HepG2 (cell line): ENCODE data around the gene SRRM1. TPM values are rescaled to one million over a fixed set of nuclear protein-coding genes. Genes with fewer than 3 reads are reported as not detected.
A peak's percentile ranks its signal among the peaks of the same experiment; 100 is the strongest.

Source experiments
- ATAC-seq: fragments of 200-7000 bp; cut with Tn5 transposase; 3 replicates; pipeline ENCODE4 v1.9.1; 2020; ENCODE audit warnings: mild to moderate bottlenecking, moderate library complexity
- BruUV-seq: library from RNA; stranded (reverse); fragments of 400-500 nt; replicated peaks from 2 replicates; lab custom pipeline; 2021; lab: Mats Ljungman, UMichigan
- CTCF ChIA-PET: fragments of 300-600 bp; formaldehyde crosslinking; extraction: SDS; loops from one replicate; lab custom pipeline; 2021; ENCODE audit warnings: low total read pairs, inconsistent platforms, low intra/inter-chr PET ratio; lab: Yijun Ruan, JAX
- POLR2A ChIA-PET: fragments of 350-600 bp; sonication (Branson Sonifier 250); formaldehyde crosslinking; loops from one replicate; lab custom pipeline; 2020; ENCODE audit warnings: antibody characterized with exemption, inconsistent platforms; lab: Yijun Ruan, JAX
- DNase-seq: peaks from one replicate; pipeline ENCODE4 v3.0.0-alpha.2; 2015; ENCODE audit warnings: low spot score
- FAIRE-seq: peaks from 3 replicates; lab custom pipeline; 2011; peaks lifted over from hg19 to GRCh38; lab: Jason Lieb, UNC
- H2AFZ ChIP-seq: one replicate; pipeline ENCODE4 v1.6.1; 2011; ENCODE audit warnings: low read length, inconsistent platforms
- H3K27ac ChIP-seq: fragments of 300-600 bp; 3 replicates; pipeline ENCODE4 v1.8.0; 2011; ENCODE audit warnings: mixed run types, mild to moderate bottlenecking, mixed read lengths, low read length, inconsistent platforms; ENCODE audit not compliant: insufficient read depth; ENCODE audit errors: extremely low read length
- H3K27me3 ChIP-seq, 2 experiments: fragments of 200-600 bp in 1 of 2; 2 replicates in 1 of 2; 3 replicates in 1 of 2; pipeline versions ENCODE4 v1.6.0 to v1.8.0; 2011; ENCODE audit warnings: low read length in 2 of 2, mild to moderate bottlenecking in 2 of 2, moderate library complexity in 2 of 2, inconsistent platforms in 1 of 2; ENCODE audit not compliant: insufficient read depth in 2 of 2, control insufficient read depth in 1 of 2
- H3K36me3 ChIP-seq, 2 experiments: fragments of 200-600 bp in 1 of 2; replicated peaks in 1 of 2; 2 replicates in 1 of 2; 3 replicates in 1 of 2; pipeline versions ENCODE4 v1.5.1 to v1.8.0; 2011; ENCODE audit warnings: low read length in 2 of 2, inconsistent platforms in 1 of 2; ENCODE audit not compliant: insufficient read depth in 2 of 2, control insufficient read depth in 1 of 2
- H3K4me1 ChIP-seq: 2 replicates; pipeline ENCODE4 v1.5.1; 2012; ENCODE audit warnings: low read length, inconsistent platforms; ENCODE audit not compliant: insufficient read depth
- H3K4me2 ChIP-seq: 2 replicates; pipeline ENCODE4 v1.6.0; 2011; ENCODE audit warnings: low read depth, low read length, inconsistent platforms
- H3K4me3 ChIP-seq, 3 experiments: fragments of 200-600 bp in 1 of 3; sonication (generic), shearing (Covaris generic) in 1 of 3; replicated peaks in 1 of 3; 2 replicates each; pipeline ENCODE4 v1.5.1; 2011 to 2016; ENCODE audit warnings: low read length in 3 of 3, inconsistent platforms in 2 of 3, low read depth in 2 of 3, mild to moderate bottlenecking in 2 of 3, control low read depth in 1 of 3, mixed read lengths in 1 of 3; ENCODE audit not compliant: insufficient read depth in 1 of 3
- H3K79me2 ChIP-seq: one replicate; pipeline ENCODE4 v1.6.1; 2011; ENCODE audit warnings: low read length, inconsistent platforms; ENCODE audit not compliant: insufficient read depth
- H3K9ac ChIP-seq: 2 replicates; pipeline ENCODE4 v1.6.0; 2011; ENCODE audit warnings: mild to moderate bottlenecking, low read depth, low read length, inconsistent platforms; ENCODE audit not compliant: insufficient read depth
- H3K9me3 ChIP-seq: 2 replicates; pipeline ENCODE4 v1.5.1; 2012; ENCODE audit warnings: mild to moderate bottlenecking, low read length
- H4K20me1 ChIP-seq: 2 replicates; pipeline ENCODE4 v1.6.0; 2011; ENCODE audit warnings: inconsistent platforms, mild to moderate bottlenecking, low read length, moderate library complexity; ENCODE audit not compliant: insufficient read depth
- ARHGAP35 ChIP-seq: sonication (generic); formaldehyde crosslinking; IDR thresholded peaks from 2 replicates; pipeline ENCODE4 v1.9.0; 2022; ENCODE audit warnings: mild to moderate bottlenecking, inconsistent platforms, moderate library complexity, missing genetic modification reagents, borderline replicate concordance
- CREB1 ChIP-seq, 2 experiments: fragments of 450-650 bp in 1 of 2; IDR thresholded peaks; 2 replicates each; pipeline ENCODE4 v1.6.1; 2016 to 2017; ENCODE audit warnings: control low read depth in 1 of 2, mild to moderate bottlenecking in 1 of 2, missing compliant biosample characterization in 1 of 2, missing genetic modification characterization in 1 of 2
- EZH2 ChIP-seq: conservative IDR thresholded peaks from 2 replicates; pipeline ENCODE4 v1.6.1; 2012; ENCODE audit warnings: mild to moderate bottlenecking, low read depth, low read length, moderate library complexity
- HMG20A ChIP-seq: IDR thresholded peaks from 2 replicates; pipeline ENCODE4 v1.6.1; 2016; ENCODE audit warnings: borderline replicate concordance
- HMGA1 ChIP-seq: sonication (generic); formaldehyde crosslinking; conservative IDR thresholded peaks from 2 replicates; pipeline ENCODE4 v1.4.0; 2020; ENCODE audit warnings: missing genetic modification reagents
- HNRNPK ChIP-seq: fragments of 200-400 bp; formaldehyde crosslinking; IDR thresholded peaks from 2 replicates; pipeline ENCODE4 v1.6.1; 2018; ENCODE audit warnings: low read length, low read depth, moderate library complexity, mild to moderate bottlenecking; ENCODE audit not compliant: poor library complexity, severe bottlenecking
- KLF11 ChIP-seq: IDR thresholded peaks from 2 replicates; pipeline ENCODE4 v1.6.1; 2016; ENCODE audit warnings: missing compliant biosample characterization
- MXI1 ChIP-seq: IDR thresholded peaks from 3 replicates; pipeline ENCODE4 v1.6.1; 2012; ENCODE audit warnings: low read depth, low read length, inconsistent platforms, borderline replicate concordance
- NFYB ChIP-seq: sonication (generic); formaldehyde crosslinking; IDR thresholded peaks from 2 replicates; pipeline ENCODE4 v1.4.0; 2020; ENCODE audit warnings: missing genetic modification reagents
- PRPF4 ChIP-seq: fragments of 200-400 bp; formaldehyde crosslinking; IDR thresholded peaks from 2 replicates; pipeline ENCODE4 v1.6.1; 2016; ENCODE audit warnings: low read length, low read depth; ENCODE audit not compliant: poor library complexity, severe bottlenecking
- TBX2 ChIP-seq: sonication (generic); formaldehyde crosslinking; IDR thresholded peaks from 2 replicates; pipeline ENCODE4 v1.5.0; 2020; ENCODE audit warnings: missing genetic modification reagents, mild to moderate bottlenecking, borderline replicate concordance
- TEAD3 ChIP-seq: optimal IDR thresholded peaks from 2 replicates; pipeline ENCODE3; 2016; ENCODE audit warnings: borderline replicate concordance
- TOE1 ChIP-seq: sonication (generic); formaldehyde crosslinking; IDR thresholded peaks from 2 replicates; pipeline ENCODE4 v1.4.0; 2020; ENCODE audit warnings: mild to moderate bottlenecking, missing genetic modification reagents
- ZNF263 ChIP-seq: sonication (generic); formaldehyde crosslinking; IDR thresholded peaks from 2 replicates; pipeline ENCODE4 v1.4.0; 2020; ENCODE audit warnings: missing genetic modification reagents
- ZNF383 ChIP-seq: sonication (generic); formaldehyde crosslinking; IDR thresholded peaks from 2 replicates; pipeline ENCODE4 v1.4.0; 2020; ENCODE audit warnings: missing genetic modification reagents, mild to moderate bottlenecking, borderline replicate concordance
- ZNF678 ChIP-seq: sonication (generic); formaldehyde crosslinking; IDR thresholded peaks from 2 replicates; pipeline ENCODE4 v1.4.0; 2020; ENCODE audit warnings: mild to moderate bottlenecking, missing genetic modification reagents
- WGBS: methylation state at CpG from one replicate; pipeline ENCODE4 v1.1.6; 2017; ENCODE audit warnings: low lambda C conversion rate; 5-methylcytosine and 5-hydroxymethylcytosine counted together
- in situ Hi-C: cut with HindIII; loops from 2 replicates; pipeline ENCODE4 v1.10.0; 2017; ENCODE audit warnings: low pct_unique_long_range_greater_than_20kb; ENCODE audit not compliant: extremely low pct_ligation_motif_present
- intact Hi-C: fragments of 100-400 bp; cut with micrococcal nuclease; formaldehyde crosslinking; loops from one replicate; pipeline ENCODE4 v1.10.0; 2022; ENCODE audit not compliant: unreplicated experiment
- polyA plus RNA-seq, 8 experiments: library from polyadenylated mRNA; depleted of rRNA in 3 of 8; stranded (reverse) in 7 of 8; unstranded in 1 of 8; fragments of >200 nt; fragmentation: Illumina TruSeq in 4 of 8; extraction: Trizol in 4 of 8; gene quantifications; 2 replicates each; pipeline versions ENCODE4 v1.2.1 to v1.2.3, GENCODE V29; 2011 to 2016; ENCODE audit warnings: low read depth in 4 of 8, missing spikeins in 1 of 8, mixed read lengths in 1 of 8; ENCODE audit not compliant: insufficient read depth in 1 of 8
- total RNA-seq, 5 experiments: library from RNA; depleted of rRNA; stranded (reverse); fragments of >200 nt; fragmentation: Illumina TruSeq; extraction: Trizol; gene quantifications; 2 replicates each; pipeline ENCODE4 v1.2.3, GENCODE V29; 2016; ENCODE audit warnings: low read depth in 1 of 5
- TF ChIP-seq, protein P1 (sequence below): sonication (generic); formaldehyde crosslinking; IDR thresholded peaks from 2 replicates; pipeline ENCODE4 v1.4.0; 2020; ENCODE audit warnings: mild to moderate bottlenecking, missing genetic modification reagents
- TF ChIP-seq, protein P2 (sequence below): sonication (generic); formaldehyde crosslinking; IDR thresholded peaks from 2 replicates; pipeline ENCODE4 v1.4.0; 2020; ENCODE audit warnings: missing genetic modification reagents
- TF ChIP-seq, protein P3 (sequence below): fragments of 450-650 bp; IDR thresholded peaks from 2 replicates; pipeline ENCODE4 v1.6.1; 2016
- TF ChIP-seq, protein P4 (sequence below): sonication (generic); formaldehyde crosslinking; IDR thresholded peaks from 2 replicates; pipeline ENCODE4 v1.9.0; 2021; ENCODE audit warnings: missing genetic modification reagents, mild to moderate bottlenecking, borderline replicate concordance

Gene SRRM1
- total and polyA plus RNA-seq, 2 of the 13 experiments (the other 11 are each of a cell fraction or from before 2014, with no cell fraction given) = 31.6 to 44.5 TPM

- ATAC-seq (no peak), DNase-seq (peak; percentile 72), FAIRE-seq (peak; percentile 54)
- 16% methylated on average over 4 of the region's 4 CpGs for WGBS
- Histone ChIP-seq H3K27me3 (no peaks in the 10 kb centered on the region; a peak in 1 of 5 replicates), H3K9ac (no peak overlapping the region), H3K9me3 (no peaks in the 10 kb centered on the region), H4K20me1 (peaks cover 12% of the 10 kb centered on the region), H3K27ac (peak overlapping the region; percentile 10), H2AFZ (no peak overlapping the region), H3K4me1 (peaks cover 39% of the 10 kb centered on the region), H3K36me3 (no peaks in the 10 kb centered on the region), H3K79me2 (peaks cover 26% of the 10 kb centered on the region), H3K4me2 (peak overlapping the region; percentile 58), H3K4me3 (no peak overlapping the region)
- ChIA-PET POLR2A (no interaction called here), CTCF (no interaction called here)
- BruUV-seq = no TSS peak
- in situ Hi-C loops = loop anchor here (10.0 kb wide), 1 partner anchor 95 kb away; no protein-coding TSS in a partner anchor
- intact Hi-C loops = loop anchor here (5.0 to 10.0 kb wide), 6 partner anchors 53 to 623 kb away; partner anchors contain the start of genes NCMAP and STPG1
- TF ChIP-seq NFYB (CRISPR knock-in tag) (no peak), TBX2 (peak; percentile 23; the same call in 1 of the 2 replicates), HMG20A (CRISPR knock-in tag) (0 out of 2 replicates have a peak, but pooled peaks have one; percentile 11), EZH2 (no peak), TOE1 (CRISPR knock-in tag) (no peak), TEAD3 (no peak), ZNF678 (no peak), HNRNPK (no peak), MXI1 (peak; percentile 85; the same call in 1 of the 3 replicates), ZNF263 (no peak), ZNF383 (CRISPR knock-in tag) (no peak), HMGA1 (CRISPR knock-in tag) (no peak), ARHGAP35 (CRISPR knock-in tag) (no peak), KLF11 (CRISPR knock-in tag) (no peak), CREB1 (IDR thresholded peaks at IDR 0.05) (no peak), CREB1 (CRISPR knock-in tag; IDR thresholded peaks at IDR 0.05) (no peak), PRPF4 (no peak)
- TF ChIP-seq, protein P1, sequence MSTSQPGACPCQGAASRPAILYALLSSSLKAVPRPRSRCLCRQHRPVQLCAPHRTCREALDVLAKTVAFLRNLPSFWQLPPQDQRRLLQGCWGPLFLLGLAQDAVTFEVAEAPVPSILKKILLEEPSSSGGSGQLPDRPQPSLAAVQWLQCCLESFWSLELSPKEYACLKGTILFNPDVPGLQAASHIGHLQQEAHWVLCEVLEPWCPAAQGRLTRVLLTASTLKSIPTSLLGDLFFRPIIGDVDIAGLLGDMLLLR (CRISPR knock-in tag) = no peak
- TF ChIP-seq, protein P2, sequence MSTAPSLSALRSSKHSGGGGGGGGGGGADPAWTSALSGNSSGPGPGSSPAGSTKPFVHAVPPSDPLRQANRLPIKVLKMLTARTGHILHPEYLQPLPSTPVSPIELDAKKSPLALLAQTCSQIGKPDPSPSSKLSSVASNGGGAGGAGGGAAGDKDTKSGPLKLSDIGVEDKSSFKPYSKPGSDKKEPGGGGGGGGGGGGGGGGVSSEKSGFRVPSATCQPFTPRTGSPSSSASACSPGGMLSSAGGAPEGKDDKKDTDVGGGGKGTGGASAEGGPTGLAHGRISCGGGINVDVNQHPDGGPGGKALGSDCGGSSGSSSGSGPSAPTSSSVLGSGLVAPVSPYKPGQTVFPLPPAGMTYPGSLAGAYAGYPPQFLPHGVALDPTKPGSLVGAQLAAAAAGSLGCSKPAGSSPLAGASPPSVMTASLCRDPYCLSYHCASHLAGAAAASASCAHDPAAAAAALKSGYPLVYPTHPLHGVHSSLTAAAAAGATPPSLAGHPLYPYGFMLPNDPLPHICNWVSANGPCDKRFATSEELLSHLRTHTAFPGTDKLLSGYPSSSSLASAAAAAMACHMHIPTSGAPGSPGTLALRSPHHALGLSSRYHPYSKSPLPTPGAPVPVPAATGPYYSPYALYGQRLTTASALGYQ (CRISPR knock-in tag) = no peak
- TF ChIP-seq, protein P3, sequence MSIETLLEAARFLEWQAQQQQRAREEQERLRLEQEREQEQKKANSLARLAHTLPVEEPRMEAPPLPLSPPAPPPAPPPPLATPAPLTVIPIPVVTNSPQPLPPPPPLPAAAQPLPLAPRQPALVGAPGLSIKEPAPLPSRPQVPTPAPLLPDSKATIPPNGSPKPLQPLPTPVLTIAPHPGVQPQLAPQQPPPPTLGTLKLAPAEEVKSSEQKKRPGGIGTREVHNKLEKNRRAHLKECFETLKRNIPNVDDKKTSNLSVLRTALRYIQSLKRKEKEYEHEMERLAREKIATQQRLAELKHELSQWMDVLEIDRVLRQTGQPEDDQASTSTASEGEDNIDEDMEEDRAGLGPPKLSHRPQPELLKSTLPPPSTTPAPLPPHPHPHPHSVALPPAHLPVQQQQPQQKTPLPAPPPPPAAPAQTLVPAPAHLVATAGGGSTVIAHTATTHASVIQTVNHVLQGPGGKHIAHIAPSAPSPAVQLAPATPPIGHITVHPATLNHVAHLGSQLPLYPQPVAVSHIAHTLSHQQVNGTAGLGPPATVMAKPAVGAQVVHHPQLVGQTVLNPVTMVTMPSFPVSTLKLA = peak; percentile 78
- TF ChIP-seq, protein P4, sequence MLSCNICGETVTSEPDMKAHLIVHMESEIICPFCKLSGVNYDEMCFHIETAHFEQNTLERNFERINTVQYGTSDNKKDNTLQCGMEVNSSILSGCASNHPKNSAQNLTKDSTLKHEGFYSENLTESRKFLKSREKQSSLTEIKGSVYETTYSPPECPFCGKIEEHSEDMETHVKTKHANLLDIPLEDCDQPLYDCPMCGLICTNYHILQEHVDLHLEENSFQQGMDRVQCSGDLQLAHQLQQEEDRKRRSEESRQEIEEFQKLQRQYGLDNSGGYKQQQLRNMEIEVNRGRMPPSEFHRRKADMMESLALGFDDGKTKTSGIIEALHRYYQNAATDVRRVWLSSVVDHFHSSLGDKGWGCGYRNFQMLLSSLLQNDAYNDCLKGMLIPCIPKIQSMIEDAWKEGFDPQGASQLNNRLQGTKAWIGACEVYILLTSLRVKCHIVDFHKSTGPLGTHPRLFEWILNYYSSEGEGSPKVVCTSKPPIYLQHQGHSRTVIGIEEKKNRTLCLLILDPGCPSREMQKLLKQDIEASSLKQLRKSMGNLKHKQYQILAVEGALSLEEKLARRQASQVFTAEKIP = no peak
Measured at GRCh38 chr1:24639881-24640280, 3.2 kb upstream of the SRRM1 start.
